ENCODE measurements around the gene PLPP2. TPM values are rescaled to one million over a fixed set of nuclear protein-coding genes. Genes with fewer than 3 reads are reported as not detected.

The PLPP2 gene
- polyA plus RNA-seq, 1 donor from 2014 or later = 2.1 TPM

Other genes starting within 250 kb of the PLPP2 start
- gene OR4F17, start 184.3 kb downstream of the PLPP2 start, polyA plus RNA-seq = 0.90 TPM in 1 of 2 replicates, not detected in the other
- 13.9 and 16.0 TPM in 2 replicates for gene MIER2, start 53.4 kb upstream of the PLPP2 start, polyA plus RNA-seq
- gene C2CD4C, start 117.7 kb upstream of the PLPP2 start, polyA plus RNA-seq = 21.4 and 22.8 TPM in 2 replicates
- gene SHC2, start 169.6 kb upstream of the PLPP2 start, polyA plus RNA-seq = 75.8 and 81.2 TPM in 2 replicates
- 0.22 and 1.0 TPM in 2 replicates for gene MADCAM1, start 205.1 kb upstream of the PLPP2 start, polyA plus RNA-seq
- gene TPGS1, start 216.1 kb upstream of the PLPP2 start, polyA plus RNA-seq = 79.6 and 83.2 TPM in 2 replicates
- gene CDC34, start 240.4 kb upstream of the PLPP2 start, polyA plus RNA-seq = 155 and 172 TPM in 2 replicates